H1 (cell line): ENCODE measurements around the gene PPM1K.

Experiments
- ATF2 ChIP-seq: IDR thresholded peaks from 2 replicates; pipeline ENCODE4 v1.6.1; 2012; ENCODE audit warnings: low read length, inconsistent platforms
- CTCF ChIP-seq, 3 experiments: IDR thresholded peaks; 1 replicate in 2 of 3; 2 replicates in 1 of 3; pipeline versions ENCODE4 v1.5.1 to v1.6.1; 2011; ENCODE audit warnings: low read length in 3 of 3, mild to moderate bottlenecking in 3 of 3, inconsistent platforms in 2 of 3, low read depth in 1 of 3, moderate library complexity in 1 of 3; ENCODE audit not compliant: insufficient read depth in 1 of 3; ENCODE audit errors: control extremely low read depth in 1 of 3
- EZH2 ChIP-seq: fragments of 200-600 bp; sonication (generic); IDR thresholded peaks from 2 replicates; pipeline ENCODE4 v1.7.1; 2012; ENCODE audit warnings: low read depth, mild to moderate bottlenecking, moderate library complexity, low read length, inconsistent platforms; ENCODE audit not compliant: severe bottlenecking
- KDM5A ChIP-seq: fragments of 200-600 bp; IDR thresholded peaks from 2 replicates; pipeline ENCODE4 v1.7.1; 2012; ENCODE audit warnings: mild to moderate bottlenecking, low read length, inconsistent platforms, mixed read lengths
- MAFK ChIP-seq: IDR thresholded peaks from 2 replicates; pipeline ENCODE4 v1.6.1; 2012; ENCODE audit warnings: low read depth, mild to moderate bottlenecking, improper control_type of control experiment, low read length
- POLR2AphosphoS5 ChIP-seq: IDR thresholded peaks from 2 replicates; pipeline ENCODE4 v1.6.1; 2011; ENCODE audit warnings: low read depth, low read length
- RAD21 ChIP-seq, 2 experiments: IDR thresholded peaks in 1 of 2; conservative IDR thresholded peaks in 1 of 2; 2 replicates each; pipeline ENCODE4 v1.6.1; 2011; ENCODE audit warnings: low read depth in 2 of 2, low read length in 2 of 2, improper control_type of control experiment in 1 of 2, inconsistent platforms in 1 of 2, mild to moderate bottlenecking in 1 of 2, moderate library complexity in 1 of 2
- SUZ12 ChIP-seq: fragments of 200-600 bp; sonication (generic); IDR thresholded peaks from 2 replicates; pipeline ENCODE4 v1.6.1; 2012; ENCODE audit warnings: mild to moderate bottlenecking, inconsistent platforms, low read length, moderate library complexity, mixed read lengths
- TAF1 ChIP-seq: IDR thresholded peaks from 2 replicates; pipeline ENCODE4 v1.6.1; 2011; ENCODE audit warnings: mild to moderate bottlenecking, low read depth, low read length
- TF ChIP-seq, protein P1 (sequence below): IDR thresholded peaks from 2 replicates; pipeline ENCODE4 v1.6.1; 2012; ENCODE audit warnings: inconsistent platforms

DNA sequence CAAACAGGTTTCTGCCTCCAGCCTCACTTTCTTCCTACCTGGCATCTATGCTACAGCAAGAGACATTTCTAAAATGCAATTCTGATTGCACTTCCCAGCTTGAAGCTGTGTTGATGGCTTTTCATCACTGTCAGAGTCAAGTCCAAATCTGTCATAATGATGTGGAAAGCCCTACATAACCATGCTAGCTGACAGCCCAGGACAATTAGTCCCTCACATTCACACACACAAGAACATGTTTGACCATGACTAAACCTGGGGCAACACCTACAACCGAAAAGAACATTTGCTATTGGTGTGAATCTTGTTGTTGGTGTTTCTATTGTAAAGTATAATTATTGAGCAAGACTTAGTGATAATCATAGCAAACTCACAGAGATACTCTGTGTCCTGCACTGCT, 58.2 kb downstream of the PPM1K start:
- TF ChIP-seq EZH2 (no peak), SUZ12 (no peak), ATF2 (no peak), CTCF (IDR thresholded peaks at IDR 0.05; ENCODE audit: control extremely low read depth in 1 of 3, insufficient read depth in 1 of 3, low read depth in 1 of 3, low read length in 3 of 3) (no peak), RAD21 (IDR thresholded peaks at IDR 0.05 in 1 of 2, conservative IDR thresholded peaks at IDR 0.05 in 1 of 2; ENCODE audit: low read depth in 2 of 2, low read length in 2 of 2) (no peak), TAF1 (no peak), KDM5A (no peak), POLR2AphosphoS5 (no peak), MAFK (no peak)
- TF ChIP-seq, protein P1, sequence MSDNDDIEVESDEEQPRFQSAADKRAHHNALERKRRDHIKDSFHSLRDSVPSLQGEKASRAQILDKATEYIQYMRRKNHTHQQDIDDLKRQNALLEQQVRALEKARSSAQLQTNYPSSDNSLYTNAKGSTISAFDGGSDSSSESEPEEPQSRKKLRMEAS, result no peak
